NCI-H1105 treated with DMSO at 0.1 percent for 48 hours (cell line): ENCODE results near the gene LSM7.

Experiments used
- DNase-seq: peaks from one replicate; lab custom pipeline; 2025; lab: John Stamatoyannopoulos, UW

LSM7 gene

DNA sequence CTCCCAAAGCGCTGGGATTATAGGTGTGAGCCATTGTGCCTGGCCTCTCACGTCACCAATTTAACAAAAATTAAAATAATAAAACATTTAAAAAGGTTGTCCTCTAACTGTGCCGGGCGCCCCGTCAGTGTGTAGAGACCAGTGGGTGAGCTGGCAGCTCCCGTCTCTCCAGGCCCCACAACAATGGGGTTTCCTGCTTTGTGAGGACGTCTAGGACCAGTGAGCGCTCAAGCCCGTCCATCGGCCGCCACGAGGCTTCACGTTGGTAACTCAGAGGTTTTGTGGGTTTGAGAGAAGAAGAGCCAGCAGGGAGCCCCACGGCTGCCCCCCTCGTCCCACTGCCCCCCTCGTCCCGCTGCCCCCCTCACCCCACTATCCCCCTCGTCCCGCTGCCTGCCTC lies 4.7 kb downstream of the LSM7 start:
- DNase-seq, result no peak

DNA sequence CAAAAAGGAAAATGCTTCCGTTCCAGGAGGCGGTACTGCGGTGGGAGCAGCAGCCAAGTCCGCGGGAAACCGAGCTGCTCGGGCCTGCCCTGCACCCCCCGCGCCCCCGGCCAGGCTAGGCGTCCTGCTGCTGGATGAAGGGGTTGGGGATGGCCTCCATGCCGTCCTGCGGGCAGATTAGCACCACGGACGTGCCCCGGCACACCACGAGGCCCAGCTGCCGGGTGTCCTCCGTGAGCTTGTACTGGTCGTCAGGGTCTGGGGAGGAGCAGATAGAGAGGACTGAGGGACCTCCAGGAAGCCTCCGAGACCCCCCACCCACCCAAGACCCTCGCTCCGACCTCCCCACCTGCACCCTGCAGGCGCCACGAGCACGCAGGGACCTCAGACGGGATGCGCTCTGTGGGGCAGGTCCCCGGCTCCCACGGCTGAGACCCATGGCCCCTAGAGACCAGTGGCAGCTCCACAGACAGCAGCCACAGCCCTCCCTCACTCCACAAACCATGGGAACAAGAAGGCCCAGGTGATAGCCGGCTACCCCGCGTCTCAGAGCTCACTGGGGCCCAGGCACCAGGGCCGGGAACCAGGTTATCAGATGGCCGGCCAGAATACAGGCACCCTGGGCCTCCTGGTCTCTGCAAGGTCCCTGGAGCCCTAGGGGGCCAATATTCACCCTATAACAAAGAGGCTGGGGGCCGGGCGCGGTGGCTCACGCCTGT lies 6.7 kb downstream of the LSM7 start:
- DNase-seq, result no peak

DNA sequence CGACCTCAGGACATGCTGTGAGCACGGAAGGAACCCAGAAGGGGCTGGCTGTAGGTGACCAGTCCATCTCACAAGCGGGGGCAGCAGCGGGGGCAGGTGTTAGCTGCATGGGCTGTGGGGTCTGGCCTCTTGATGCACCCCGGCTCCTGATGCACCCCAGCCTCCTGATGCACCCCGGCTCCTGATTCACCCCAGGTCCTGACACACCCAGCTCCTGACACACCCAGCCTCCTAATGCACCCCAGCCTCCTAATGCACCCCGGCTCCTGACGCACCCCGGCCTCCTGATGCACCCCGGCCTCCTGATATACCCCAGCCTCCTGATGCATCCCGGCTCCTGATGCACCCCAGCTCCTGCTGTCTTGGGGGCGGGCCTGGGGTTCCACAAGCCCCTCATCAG lies 7.4 kb downstream of the LSM7 start:
- DNase-seq, result no peak

DNA sequence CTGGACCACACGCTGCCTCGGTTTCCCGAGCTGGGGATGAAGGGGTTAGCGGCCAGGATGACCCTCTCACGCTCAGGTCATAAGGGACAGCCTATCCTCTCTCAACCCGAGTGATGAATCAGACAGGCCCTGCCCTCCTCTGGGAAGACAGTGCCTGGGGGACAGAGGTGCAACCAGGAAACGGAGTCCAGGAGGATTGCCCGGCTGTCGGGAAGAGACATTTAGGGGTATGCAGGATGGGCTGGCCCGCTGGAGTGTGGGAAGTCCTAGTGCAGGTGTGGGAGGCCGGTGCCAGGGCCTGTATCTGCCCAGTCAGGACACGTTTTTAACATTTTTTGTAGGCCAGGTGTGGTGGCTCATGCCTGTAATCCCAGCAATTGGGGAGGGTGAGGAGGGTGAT lies 8.3 kb downstream of the LSM7 start:
- DNase-seq, result no peak

DNA sequence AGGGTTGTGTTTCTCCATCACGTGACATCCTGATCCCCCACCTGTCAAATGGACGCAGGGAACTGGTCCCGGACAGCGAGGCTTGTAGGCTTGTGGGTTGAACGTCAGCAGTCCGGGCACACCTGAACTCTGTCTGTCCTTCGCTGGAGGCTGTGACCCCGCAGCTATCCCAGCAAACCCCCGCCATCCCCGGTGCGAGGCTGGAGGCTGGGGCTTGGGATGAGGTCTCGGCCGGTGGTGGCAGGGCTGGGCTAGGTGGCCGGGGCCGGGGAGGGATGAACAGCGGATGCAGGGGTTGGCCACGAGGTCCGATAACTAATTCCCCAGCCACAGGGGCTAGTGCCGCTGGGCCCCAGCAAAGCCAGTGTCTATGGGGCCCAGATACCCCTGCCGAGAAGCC lies 8.8 kb downstream of the LSM7 start:
- DNase-seq, result no peak

DNA sequence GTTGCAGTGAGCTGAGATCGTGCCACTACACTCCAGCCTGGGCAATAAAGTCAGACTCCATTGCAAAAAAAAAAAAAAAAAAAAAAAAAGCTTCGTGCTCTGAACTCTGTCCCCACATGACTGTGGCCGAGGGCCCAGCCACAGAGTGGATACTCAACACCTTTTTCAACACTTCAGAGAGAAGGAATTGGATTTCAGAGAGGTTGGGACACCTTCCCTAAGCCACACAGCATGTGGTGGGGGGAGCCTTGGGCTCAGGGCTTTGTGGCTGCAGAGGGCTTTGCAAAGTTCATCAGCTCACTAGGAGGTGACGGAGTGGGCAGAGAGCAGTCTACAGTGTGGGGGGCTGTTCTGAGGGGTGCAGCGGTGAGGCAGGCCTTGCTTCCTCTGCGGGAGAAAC lies 9.5 kb downstream of the LSM7 start:
- DNase-seq, result no peak

DNA sequence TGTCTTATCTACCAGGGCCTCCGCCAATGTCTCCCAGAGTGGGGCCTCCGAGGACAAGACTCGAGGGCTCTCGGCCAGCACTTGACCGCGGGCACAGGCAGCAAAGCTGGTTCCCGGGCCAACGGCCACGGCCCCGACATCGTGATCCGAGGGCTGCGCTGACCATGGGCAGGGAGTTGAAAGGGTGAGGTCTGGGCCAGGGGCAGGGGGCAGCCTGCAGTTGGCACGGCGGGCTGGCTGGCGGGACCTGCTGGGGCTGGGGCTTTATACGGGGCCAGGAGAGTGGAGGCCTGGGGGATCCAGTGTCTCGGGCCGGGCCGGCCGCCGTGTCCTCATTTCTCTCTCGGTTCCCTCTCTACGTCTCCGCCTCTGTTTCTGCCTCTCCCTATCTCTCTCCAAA lies 10.6 kb downstream of the LSM7 start:
- DNase-seq, result no peak

DNA sequence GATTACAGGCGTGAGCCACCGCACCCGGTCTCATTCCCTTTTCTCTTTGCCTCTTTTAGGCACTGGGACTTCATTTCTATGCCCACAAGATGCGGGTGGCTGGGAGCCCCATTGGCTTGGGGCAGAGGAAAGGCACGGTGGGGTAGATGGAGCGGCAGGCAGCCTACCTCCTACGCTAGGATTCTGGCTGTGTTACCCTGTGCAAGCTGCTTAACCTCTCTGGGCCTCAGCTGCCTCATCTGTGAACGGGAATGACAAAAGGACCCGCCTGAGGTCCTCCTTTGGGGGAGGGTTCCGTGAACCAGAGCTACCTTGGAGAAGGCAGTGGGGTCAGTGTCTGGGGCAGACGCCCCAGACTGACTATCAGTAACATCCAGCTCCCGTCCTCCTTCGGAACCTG lies 11.1 kb downstream of the LSM7 start:
- DNase-seq, result no peak

DNA sequence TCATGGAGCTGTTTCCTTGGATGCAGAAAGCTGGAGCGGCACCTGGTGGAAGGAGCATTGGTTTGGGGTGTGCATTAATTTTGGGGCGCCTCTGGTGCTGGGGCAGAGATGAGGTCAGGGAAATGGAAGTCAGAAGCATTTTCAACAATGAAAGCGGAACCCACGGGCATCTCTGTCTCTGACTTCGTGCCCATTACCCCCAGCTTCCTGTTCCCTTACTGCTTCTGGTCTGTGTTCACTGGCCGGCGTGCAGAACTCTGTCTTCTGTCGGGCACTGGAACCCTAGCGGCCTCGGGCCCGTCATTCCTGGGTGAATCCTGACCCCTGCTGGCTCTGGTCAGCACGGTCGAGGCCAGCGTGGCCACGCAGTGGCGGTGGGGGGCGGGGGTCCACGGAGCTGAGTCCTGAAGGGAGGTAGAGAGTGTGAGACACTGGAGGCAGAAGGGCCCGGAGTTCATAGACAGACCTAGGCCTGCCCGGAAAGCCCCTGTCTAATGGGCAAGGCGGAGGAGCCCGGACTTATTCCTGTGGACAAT lies 12.5 kb downstream of the LSM7 start:
- DNase-seq, result no peak

DNA sequence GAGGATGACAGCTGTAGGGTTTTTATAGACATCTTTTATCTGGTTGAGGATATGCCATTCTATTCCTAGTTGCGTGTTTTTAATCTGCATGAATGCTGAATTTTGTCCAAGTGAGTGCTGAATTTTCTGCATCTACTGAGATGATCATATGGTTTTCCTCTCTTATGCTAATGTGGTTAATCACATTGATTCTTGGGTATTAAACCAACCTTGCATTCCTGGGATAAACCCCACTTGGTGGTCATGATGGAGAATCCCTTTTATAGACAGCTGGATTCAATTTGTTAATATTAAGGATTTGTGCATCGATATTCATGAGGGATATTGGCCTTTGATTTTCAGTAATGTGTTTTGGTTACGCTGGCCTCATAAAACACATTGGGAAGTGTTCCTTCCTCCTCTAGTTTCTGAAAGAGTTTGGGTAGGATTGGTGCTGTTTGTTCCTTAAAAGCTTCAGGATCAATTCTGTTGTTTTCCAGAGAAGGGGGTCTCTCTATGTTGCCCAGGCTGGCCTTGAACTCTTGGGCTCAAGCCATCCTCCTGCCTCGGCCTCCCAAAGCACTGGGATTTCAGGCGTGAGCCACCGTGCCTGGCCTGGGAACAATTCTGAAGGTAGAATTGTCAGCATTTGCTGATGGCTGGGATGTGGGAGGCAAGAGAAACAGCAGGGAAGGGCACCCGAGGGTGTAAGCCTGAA lies 13.1 kb downstream of the LSM7 start:
- DNase-seq, result no peak

DNA sequence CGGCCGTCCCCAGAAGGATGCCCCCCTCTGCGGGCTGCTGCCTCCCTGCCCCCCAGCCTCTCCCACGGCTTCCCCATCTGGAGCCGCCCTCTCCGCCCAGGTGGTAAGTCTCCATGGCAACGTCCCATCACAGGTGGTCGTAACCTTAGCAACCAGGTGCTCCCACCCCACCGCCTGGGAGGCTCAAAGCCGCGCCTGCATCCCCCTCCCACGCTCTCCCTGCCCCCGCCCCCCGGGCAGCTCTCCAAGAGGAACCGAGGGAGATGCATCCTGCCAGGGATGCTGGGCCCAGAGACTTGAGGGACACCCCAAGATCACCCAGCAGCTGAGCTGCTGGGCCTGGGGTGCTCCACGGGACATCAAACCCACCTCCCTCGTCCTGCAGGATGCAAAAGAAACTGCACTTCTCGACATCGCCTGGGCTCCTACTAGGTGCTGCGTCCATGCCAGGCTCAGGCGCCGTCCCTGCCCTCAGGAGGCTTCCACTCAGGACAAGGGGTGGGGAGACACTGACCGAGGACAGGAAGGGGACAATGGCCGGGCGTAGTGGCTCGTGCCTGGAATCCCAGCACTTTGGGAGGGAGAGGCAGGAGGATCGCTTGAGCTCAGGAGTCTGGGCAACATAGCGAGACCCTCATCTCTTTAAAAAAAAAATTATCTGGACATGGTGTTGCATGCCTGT lies 15.4 kb downstream of the LSM7 start:
- DNase-seq, result no peak

DNA sequence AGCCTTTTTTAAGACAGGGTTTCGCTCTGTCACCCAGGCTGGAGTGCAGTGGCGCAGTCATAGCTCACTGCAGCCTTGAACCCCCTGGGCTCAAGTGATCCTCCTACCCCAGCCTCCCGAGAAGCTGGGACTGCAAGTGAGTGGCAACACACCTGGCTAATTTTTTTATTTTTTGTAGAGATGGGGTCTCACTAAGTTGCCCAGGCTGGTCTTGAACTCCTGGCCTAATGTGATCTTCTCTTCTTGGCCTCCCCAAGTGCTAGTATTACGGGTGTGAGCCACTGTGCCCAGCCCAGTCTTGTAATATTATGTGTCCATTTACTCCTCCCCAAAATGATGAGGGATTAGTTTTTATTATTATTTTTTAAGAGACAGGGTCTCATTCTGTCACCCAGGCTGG lies 17.3 kb downstream of the LSM7 start:
- no peak for DNase-seq

DNA sequence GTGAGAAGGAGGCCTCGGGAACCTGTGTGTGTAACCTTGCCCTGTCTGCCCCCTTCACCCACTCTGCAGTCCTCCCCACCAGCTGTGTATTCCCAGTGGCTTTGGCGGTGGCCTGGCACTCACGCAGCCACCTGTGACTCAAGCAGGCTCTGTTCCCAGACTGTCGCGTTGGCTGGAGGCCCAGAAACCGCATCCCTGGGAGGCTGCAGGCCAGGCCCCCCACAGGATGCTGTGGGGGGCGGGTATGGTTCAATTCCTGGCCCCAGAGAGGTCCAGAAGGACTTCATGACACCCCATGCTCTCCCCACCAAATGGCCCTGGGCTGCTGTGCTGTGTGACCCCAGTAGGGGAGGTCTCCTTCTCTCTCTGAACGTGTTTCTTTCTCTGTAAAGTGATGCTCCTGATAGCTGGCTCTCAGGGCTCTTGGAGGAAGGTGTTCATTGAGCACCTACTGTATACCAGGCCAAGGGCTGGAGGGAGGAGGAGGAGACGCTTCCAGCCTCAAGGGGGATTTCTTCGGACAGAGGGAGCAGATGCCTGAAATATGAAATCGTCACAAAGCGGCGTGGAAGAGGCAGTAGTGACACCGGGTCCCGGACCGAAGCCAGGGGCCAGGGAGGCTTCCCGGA lies 18.5 kb downstream of the LSM7 start:
- DNase-seq, result peak; percentile 67

DNA sequence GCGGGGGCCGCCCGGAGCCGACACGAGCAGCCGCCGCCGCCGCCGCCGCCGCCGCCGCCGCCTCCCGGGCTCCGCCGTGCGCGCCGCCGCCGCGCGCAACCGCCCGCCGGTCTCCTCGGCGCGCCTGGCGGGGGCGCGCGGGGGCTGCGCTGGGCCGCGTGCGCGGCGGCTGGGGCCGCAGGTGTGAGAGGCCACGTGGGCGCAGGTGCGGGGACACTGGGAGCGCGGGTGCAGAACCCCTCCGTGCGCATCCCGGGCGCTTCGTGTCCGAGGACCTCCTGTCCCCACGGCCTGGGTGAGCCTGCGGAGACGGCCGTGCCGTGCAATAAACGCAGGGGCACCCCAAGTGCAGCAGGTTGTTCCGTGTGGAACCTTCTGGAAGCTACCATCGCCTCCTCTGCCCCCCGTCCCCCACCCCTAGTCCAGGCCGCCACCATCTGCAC lies 20.3 kb downstream of the LSM7 start, which contains the start of gene LINGO3:
TSS of gene LINGO3 (minus strand) at position 41 of the 443 bp plus-strand sequence. CDS start 16,378 bp downstream, outside the sequence.
- peak; percentile 20 for DNase-seq

DNA sequence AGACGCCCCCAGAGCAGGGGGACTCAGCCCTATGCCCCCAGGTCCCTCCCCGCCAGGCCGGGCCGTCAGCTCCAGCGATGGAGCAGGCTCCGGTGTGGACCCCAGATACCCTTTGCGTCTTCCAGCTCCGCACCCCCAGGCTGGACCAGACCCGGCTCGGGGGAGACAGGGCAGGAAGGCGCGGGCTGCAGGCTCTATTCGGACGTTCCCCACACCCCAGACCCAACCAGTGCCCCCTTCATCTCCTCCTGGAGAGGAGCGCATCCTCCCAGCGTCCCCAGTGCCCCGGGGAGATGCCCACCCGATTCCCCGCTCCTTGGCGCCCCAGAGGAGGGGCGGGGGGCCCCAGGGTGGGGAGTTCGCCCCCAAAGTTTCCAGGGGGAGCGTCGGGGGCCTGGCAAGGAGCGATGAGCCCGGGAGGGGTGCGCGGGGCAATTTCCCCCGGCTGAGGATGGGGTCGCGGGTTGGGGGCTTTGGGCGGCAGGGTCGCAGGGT lies 20.8 kb downstream of the LSM7 start:
- DNase-seq, result no peak

DNA sequence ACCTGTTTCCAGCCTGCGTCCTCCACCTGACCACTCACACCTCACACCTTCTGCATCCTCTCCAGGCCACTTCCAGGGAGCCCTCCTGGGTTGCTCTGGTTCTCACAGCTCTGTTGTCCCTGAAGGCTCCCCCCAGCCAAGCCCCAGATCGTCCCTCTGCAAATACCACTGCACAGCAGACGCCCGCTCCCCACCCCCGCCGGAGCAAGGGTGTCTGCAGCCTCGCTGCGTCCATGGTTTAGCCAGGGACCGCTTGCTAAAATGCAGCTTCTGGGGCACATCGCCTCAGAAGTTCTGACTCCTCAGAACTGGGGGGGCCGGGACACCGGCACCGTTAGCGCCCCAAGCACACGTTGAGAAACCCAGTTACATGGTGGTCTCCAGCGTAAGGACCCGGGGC lies 21.4 kb downstream of the LSM7 start:
- no peak for DNase-seq

DNA sequence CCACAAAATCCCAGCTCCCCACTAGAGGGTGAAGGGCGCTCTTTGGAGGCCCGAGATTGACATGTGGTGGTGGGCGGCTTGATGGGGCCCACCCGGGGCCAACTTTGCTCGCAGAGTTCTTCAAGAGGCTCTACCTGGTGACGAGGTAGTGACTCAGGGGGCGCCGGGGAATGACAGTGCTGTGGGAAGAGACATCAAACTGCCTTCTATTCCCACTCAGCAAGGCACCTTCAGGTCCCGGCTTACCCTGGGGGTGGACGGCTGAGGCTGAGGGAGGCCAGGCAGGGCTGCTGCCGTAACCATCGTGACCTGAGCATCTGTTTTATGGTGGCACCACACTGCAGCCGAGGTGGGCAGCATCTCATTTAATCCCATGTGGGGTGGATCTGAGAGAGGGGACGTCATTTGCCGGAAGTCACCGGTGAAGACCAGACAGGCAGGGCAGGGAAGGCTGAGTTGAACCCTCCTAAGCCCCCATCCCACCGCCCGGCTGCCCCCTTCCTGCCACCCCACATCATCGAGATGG lies 22.0 kb downstream of the LSM7 start:
- DNase-seq, result no peak

DNA sequence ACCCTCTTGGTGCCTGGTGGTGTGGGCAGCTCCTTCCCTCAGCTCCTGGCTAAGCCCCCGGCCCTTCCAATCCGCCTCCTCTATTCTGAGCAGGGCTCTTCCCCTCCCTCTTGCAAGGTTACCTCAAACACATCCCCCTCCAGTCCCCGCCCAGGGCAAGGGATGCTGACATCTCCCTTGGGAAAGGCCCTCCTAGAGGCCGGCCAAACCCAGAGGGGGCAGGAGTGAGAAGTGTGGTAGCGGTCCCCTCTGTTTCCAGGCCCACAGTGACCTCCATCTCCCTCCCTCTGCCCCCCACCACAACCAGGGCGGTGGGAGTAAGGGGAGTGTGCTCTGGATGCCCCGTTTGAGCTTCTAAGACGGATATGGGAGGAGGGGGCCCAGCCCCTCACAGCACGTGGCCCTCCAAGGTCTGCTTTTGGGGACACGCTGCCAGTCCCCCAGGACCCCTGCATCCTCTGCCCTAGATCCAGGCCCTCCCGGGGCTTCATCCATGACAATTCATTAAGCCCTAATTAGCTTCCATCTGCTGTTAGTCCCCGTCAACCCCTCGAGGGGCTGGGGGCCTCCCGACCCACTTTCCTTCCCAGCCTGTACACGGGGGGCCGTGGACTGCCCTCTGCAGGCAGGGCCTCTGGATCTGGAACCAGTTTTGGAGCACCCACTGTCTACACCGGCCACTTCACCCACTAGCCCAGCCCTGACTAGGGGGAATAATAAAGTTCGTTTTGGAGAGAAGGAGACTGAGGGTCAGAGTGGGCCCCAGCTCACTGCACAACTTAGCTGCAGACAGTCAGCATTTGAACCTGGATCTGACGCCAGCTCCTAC lies 22.7 kb downstream of the LSM7 start:
- DNase-seq, result no peak

DNA sequence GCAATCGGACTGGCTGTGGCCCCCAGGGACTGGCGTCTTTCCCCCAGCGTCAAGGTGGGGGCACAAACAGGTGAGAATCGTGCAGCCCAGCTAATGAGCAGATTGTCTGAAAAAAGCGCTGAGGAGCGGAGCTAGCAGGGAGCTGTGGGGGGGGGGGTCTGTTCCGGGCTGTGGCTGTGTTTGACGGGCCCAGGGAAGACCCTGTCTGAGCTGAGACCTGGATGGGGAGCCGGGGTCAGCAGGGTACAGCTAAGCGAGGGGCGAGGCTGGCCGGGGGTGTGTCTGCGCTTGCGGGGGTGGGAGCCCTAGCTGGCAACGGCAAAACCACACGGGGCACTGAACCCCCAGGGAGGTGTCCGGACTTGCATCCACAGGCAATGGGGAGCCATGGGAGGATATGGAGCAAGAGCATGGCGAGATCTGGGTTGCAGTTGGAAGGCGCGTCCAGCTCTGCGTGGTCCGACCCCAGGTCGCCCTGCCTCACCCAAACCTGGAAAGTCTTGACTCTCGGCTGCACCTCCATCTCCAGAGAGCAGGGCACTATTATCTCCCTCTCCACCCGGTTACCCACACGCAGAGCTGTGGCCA lies 25.1 kb downstream of the LSM7 start:
- no peak for DNase-seq

DNA sequence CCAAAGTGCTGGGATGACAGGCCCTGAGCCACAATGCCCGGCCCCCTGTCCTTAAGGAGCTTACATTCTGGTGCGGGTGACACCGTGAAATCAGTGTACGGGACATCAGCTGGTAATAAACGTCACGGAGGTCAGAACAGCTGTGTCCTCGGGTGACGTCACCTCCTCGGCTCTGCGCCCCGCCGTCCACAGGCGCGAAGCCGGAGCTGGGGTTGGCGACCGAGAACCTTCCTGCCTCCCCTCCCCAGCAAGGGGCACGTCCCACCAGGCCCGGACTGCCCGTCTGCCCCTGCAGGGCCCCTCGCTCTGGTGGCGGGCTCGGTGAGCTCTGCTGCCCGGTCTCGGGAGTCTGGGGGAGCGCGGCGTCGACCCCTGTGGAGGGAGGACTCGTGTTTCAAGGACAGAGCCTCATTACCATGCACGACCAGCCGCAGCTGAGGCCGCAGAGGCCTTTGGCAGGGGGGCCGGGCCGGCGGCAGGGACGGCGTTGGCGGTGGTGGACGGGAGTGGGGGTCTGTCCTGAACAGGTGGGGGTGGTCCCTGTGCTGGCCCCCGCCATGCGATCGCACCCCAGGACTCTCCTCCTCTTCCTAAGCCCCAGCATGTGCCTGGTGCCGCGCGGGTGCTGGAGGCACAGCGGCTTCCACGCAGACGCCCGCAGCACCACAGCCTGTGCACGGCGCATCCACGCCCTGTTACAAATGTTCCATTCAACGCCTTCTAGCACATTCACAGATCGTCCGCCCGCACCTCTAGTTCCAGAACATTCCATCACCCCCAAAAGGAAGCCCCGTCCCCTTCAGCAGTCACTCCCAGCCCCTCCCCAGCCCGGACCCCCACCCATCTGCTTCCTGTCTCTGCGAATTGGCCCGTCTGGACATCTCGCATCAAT lies 25.8 kb downstream of the LSM7 start:
- DNase-seq, result no peak
